HCT116 (cell line): ENCODE results near the gene TMEM215. TPM values are rescaled to one million over a fixed set of nuclear protein-coding genes. Genes with fewer than 3 reads are reported as not detected.

ENCODE experiments used
- ATAC-seq: fragments of 200-7000 bp; cut with Tn5 transposase; 2 replicates; pipeline ENCODE4 v1.9.1; 2020; ENCODE audit warnings: mild to moderate bottlenecking, moderate library complexity
- BruUV-seq: library from RNA; stranded (reverse); fragments of 400-500 nt; replicated peaks from 2 replicates; lab custom pipeline; 2021; lab: Mats Ljungman, UMichigan
- CTCF ChIA-PET: fragments of 300-600 bp; sonication (Branson Sonifier 250); formaldehyde crosslinking; loops from one replicate; lab custom pipeline; 2021; ENCODE audit warnings: antibody characterized with exemption; lab: Charles Lee
- POLR2A ChIA-PET: fragments of 300-600, 350-600 bp; sonication (Branson Sonifier 250); formaldehyde crosslinking; loops from one replicate; lab custom pipeline; 2021; ENCODE audit warnings: antibody characterized with exemption; lab: Charles Lee
- RAD21 ChIA-PET, 2 experiments: fragments of 300-600 bp; sonication (Branson Sonifier 250); formaldehyde crosslinking; loops; one replicate each; lab custom pipeline; 2023; ENCODE audit warnings: low total read pairs in 2 of 2; ENCODE audit not compliant: uncharacterized antibody in 2 of 2, unreplicated experiment in 2 of 2, low non-redundant PET in 1 of 2; lab: Charles Lee
- DNase-seq: peaks from one replicate; pipeline ENCODE4 v3.0.0-alpha.2; 2010; ENCODE audit warnings: low read depth, low spot score
- H2AFZ ChIP-seq: fragments of 200-600 bp; shearing (Covaris generic), sonication (generic); 2 replicates; pipeline ENCODE4 v1.6.1; 2017; ENCODE audit warnings: low read depth, mixed run types, mixed read lengths, antibody characterized with exemption, low read length; ENCODE audit not compliant: poor library complexity, severe bottlenecking
- H3K27ac ChIP-seq: 2 replicates; pipeline ENCODE4 v1.5.1; 2012; ENCODE audit warnings: low read depth, low read length
- H3K27me3 ChIP-seq: fragments of 200-600 bp; sonication (generic); 2 replicates; pipeline ENCODE4 v1.6.1; 2016; ENCODE audit warnings: mixed run types, low read length, mixed read lengths; ENCODE audit not compliant: insufficient read depth
- H3K36me3 ChIP-seq, 2 experiments: fragments of 200-500 bp in 1 of 2; fragments of 200-600 bp in 1 of 2; sonication (Bioruptor generic) in 1 of 2; sonication (generic) in 1 of 2; 2 replicates each; pipeline versions ENCODE4 v1.5.1 to v1.6.1; 2014 to 2016; ENCODE audit warnings: low read length in 2 of 2, inconsistent platforms in 1 of 2, mixed read lengths in 1 of 2, mixed run types in 1 of 2; ENCODE audit not compliant: insufficient read depth in 2 of 2, control insufficient read depth in 1 of 2
- H3K4me1 ChIP-seq, 2 experiments: fragments of 200-600 bp in 1 of 2; sonication (generic) in 1 of 2; 2 replicates each; pipeline versions ENCODE4 v1.5.1 to v1.6.1; 2012 to 2017; ENCODE audit warnings: low read length in 2 of 2, inconsistent platforms in 1 of 2, mild to moderate bottlenecking in 1 of 2, mixed read lengths in 1 of 2, mixed run types in 1 of 2, moderate library complexity in 1 of 2; ENCODE audit not compliant: insufficient read depth in 2 of 2, control insufficient read depth in 1 of 2
- H3K4me2 ChIP-seq: fragments of 200-600 bp; sonication (generic); 2 replicates; pipeline ENCODE4 v1.6.1; 2017; ENCODE audit warnings: mixed run types, low read length, mixed read lengths
- H3K4me3 ChIP-seq, 2 experiments: fragments of 200-600 bp in 1 of 2; sonication (generic) in 1 of 2; replicated peaks in 1 of 2; 2 replicates each; pipeline ENCODE4 v1.5.1; 2011 to 2016; ENCODE audit warnings: low read length in 2 of 2, control low read depth in 1 of 2, low read depth in 1 of 2, mild to moderate bottlenecking in 1 of 2, mixed read lengths in 1 of 2, mixed run types in 1 of 2
- H3K79me2 ChIP-seq: fragments of 200-600 bp; sonication (generic); 2 replicates; pipeline ENCODE4 v1.6.1; 2017; ENCODE audit warnings: mild to moderate bottlenecking, mixed run types, low read length, moderate library complexity, mixed read lengths; ENCODE audit not compliant: insufficient read depth
- H3K9ac ChIP-seq: fragments of 200-600 bp; sonication (generic); 2 replicates; pipeline ENCODE4 v1.6.1; 2016; ENCODE audit warnings: low read length, mixed read lengths
- H3K9me2 ChIP-seq: fragments of 200-600 bp; sonication (generic), shearing (Covaris generic); 2 replicates; pipeline ENCODE4 v1.6.1; 2017; ENCODE audit warnings: mixed run types, mild to moderate bottlenecking, moderate library complexity; ENCODE audit not compliant: insufficient read depth
- H3K9me3 ChIP-seq, 2 experiments: fragments of 200-500 bp in 1 of 2; fragments of 200-600 bp in 1 of 2; sonication (Bioruptor generic) in 1 of 2; sonication (generic) in 1 of 2; 2 replicates each; pipeline ENCODE4 v1.6.1; 2014 to 2017; ENCODE audit warnings: low read length in 2 of 2, mixed read lengths in 2 of 2, inconsistent platforms in 1 of 2, low read depth in 1 of 2, mild to moderate bottlenecking in 1 of 2, mixed run types in 1 of 2, moderate library complexity in 1 of 2; ENCODE audit not compliant: control insufficient read depth in 1 of 2, insufficient read depth in 1 of 2
- H4K20me1 ChIP-seq: fragments of 200-600 bp; sonication (generic), shearing (Covaris generic); 2 replicates; pipeline ENCODE4 v1.6.1; 2017; ENCODE audit warnings: mixed run types, mild to moderate bottlenecking, moderate library complexity; ENCODE audit not compliant: insufficient read depth
- EGR1 ChIP-seq: IDR thresholded peaks from 2 replicates; pipeline ENCODE4 v1.6.1; 2012; ENCODE audit warnings: low read depth
- FOSL1 ChIP-seq: IDR thresholded peaks from 2 replicates; pipeline ENCODE4 v1.6.1; 2012; ENCODE audit warnings: low read depth
- JUND ChIP-seq: IDR thresholded peaks from 2 replicates; pipeline ENCODE4 v1.6.1; 2012
- POLR2AphosphoS5 ChIP-seq: IDR thresholded peaks from 2 replicates; pipeline ENCODE4 v1.6.1; 2011; ENCODE audit warnings: mild to moderate bottlenecking, low read depth, low read length, moderate library complexity
- SP1 ChIP-seq: IDR thresholded peaks from 2 replicates; pipeline ENCODE4 v1.6.1; 2012; ENCODE audit warnings: low read depth
- TCF7L2 ChIP-seq: IDR thresholded peaks from 2 replicates; pipeline ENCODE4 v1.7.0; 2011; ENCODE audit warnings: borderline replicate concordance, inconsistent platforms; ENCODE audit not compliant: insufficient read depth, insufficient read length; ENCODE audit errors: extremely low read depth
- YY1 ChIP-seq: IDR thresholded peaks from 2 replicates; pipeline ENCODE4 v1.6.1; 2011; ENCODE audit warnings: low read length, low read depth, moderate library complexity, mild to moderate bottlenecking; ENCODE audit not compliant: insufficient replicate concordance; ENCODE audit errors: extremely low read depth
- ZNF274 ChIP-seq: fragments of 200-500 bp; sonication (Bioruptor generic); IDR thresholded peaks from 2 replicates; pipeline ENCODE4 v1.6.1; 2014; ENCODE audit warnings: mild to moderate bottlenecking, low read depth, low read length, inconsistent platforms
- intact Hi-C: fragments of 100-400 bp; cut with micrococcal nuclease; formaldehyde crosslinking; loops from 2 replicates; pipeline ENCODE4 v1.10.0; 2022
- total RNA-seq: library from RNA; stranded (reverse); gene quantifications from one replicate; pipeline ENCODE4 v1.2.1, GENCODE V29; 2021; ENCODE audit not compliant: unreplicated experiment
- TF ChIP-seq, protein P1 (sequence below): IDR thresholded peaks from 2 replicates; pipeline ENCODE4 v1.6.1; 2012
- TF ChIP-seq, protein P2 (sequence below): IDR thresholded peaks from 2 replicates; pipeline ENCODE4 v1.6.1; 2012; ENCODE audit warnings: low read depth
- TF ChIP-seq, protein P3 (sequence below): IDR thresholded peaks from 2 replicates; pipeline ENCODE4 v1.6.1; 2011; ENCODE audit warnings: mild to moderate bottlenecking, low read length, moderate library complexity; ENCODE audit not compliant: insufficient replicate concordance; ENCODE audit errors: extremely low read depth
- TF ChIP-seq, protein P4 (sequence below): IDR thresholded peaks from 2 replicates; pipeline ENCODE4 v1.6.1; 2012

The TMEM215 gene
- total RNA-seq, 1 experiment from 2014 or later, result not detected

DNA sequence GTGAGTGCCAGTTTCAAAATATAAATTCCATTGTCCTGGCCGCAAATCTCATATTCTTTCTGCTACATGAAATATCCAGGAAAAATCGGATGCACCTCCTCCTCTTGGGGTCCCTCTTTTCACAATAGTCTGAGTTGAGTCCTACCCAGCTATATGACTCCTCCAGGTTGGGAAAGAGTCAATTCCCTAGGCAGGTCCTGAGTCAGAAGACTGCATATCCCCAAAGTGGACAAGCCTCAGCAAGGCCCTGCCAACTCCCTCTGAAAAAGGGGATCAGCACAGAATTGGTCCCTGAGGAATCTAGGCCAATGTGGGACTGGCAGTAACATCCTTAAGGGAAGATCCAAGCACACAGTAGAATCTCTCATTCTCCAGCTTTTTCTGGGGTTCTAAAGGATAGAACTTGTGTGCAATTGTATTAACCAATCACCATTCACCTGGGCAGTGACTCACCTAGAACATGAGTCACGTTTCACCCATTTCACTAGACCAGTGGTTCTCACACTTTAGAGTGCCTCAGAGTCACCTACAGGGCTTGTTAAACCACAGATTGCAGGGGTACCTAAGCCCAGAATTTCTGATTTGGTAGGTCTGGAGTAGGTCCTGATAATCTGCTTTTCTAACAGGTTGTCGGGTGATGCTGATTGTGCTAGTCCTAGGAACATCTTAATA is 44.7 kb upstream of the TMEM215 start:
- no peak overlapping the region for H3K9ac ChIP-seq
- POLR2A ChIA-PET, result no interaction called here
- TF ChIP-seq EGR1, result no peak
- TF ChIP-seq ZNF274, result no peak
- TF ChIP-seq, protein P1, sequence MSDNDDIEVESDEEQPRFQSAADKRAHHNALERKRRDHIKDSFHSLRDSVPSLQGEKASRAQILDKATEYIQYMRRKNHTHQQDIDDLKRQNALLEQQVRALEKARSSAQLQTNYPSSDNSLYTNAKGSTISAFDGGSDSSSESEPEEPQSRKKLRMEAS, result no peak
- no peak for TF ChIP-seq POLR2AphosphoS5
- TF ChIP-seq, protein P2, sequence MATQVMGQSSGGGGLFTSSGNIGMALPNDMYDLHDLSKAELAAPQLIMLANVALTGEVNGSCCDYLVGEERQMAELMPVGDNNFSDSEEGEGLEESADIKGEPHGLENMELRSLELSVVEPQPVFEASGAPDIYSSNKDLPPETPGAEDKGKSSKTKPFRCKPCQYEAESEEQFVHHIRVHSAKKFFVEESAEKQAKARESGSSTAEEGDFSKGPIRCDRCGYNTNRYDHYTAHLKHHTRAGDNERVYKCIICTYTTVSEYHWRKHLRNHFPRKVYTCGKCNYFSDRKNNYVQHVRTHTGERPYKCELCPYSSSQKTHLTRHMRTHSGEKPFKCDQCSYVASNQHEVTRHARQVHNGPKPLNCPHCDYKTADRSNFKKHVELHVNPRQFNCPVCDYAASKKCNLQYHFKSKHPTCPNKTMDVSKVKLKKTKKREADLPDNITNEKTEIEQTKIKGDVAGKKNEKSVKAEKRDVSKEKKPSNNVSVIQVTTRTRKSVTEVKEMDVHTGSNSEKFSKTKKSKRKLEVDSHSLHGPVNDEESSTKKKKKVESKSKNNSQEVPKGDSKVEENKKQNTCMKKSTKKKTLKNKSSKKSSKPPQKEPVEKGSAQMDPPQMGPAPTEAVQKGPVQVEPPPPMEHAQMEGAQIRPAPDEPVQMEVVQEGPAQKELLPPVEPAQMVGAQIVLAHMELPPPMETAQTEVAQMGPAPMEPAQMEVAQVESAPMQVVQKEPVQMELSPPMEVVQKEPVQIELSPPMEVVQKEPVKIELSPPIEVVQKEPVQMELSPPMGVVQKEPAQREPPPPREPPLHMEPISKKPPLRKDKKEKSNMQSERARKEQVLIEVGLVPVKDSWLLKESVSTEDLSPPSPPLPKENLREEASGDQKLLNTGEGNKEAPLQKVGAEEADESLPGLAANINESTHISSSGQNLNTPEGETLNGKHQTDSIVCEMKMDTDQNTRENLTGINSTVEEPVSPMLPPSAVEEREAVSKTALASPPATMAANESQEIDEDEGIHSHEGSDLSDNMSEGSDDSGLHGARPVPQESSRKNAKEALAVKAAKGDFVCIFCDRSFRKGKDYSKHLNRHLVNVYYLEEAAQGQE, result no peak
- TF ChIP-seq, protein P3, sequence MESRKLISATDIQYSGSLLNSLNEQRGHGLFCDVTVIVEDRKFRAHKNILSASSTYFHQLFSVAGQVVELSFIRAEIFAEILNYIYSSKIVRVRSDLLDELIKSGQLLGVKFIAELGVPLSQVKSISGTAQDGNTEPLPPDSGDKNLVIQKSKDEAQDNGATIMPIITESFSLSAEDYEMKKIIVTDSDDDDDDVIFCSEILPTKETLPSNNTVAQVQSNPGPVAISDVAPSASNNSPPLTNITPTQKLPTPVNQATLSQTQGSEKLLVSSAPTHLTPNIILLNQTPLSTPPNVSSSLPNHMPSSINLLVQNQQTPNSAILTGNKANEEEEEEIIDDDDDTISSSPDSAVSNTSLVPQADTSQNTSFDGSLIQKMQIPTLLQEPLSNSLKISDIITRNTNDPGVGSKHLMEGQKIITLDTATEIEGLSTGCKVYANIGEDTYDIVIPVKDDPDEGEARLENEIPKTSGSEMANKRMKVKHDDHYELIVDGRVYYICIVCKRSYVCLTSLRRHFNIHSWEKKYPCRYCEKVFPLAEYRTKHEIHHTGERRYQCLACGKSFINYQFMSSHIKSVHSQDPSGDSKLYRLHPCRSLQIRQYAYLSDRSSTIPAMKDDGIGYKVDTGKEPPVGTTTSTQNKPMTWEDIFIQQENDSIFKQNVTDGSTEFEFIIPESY, result no peak
- no peak for TF ChIP-seq TCF7L2
- TF ChIP-seq, protein P4, sequence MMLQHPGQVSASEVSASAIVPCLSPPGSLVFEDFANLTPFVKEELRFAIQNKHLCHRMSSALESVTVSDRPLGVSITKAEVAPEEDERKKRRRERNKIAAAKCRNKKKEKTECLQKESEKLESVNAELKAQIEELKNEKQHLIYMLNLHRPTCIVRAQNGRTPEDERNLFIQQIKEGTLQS, result no peak
- TF ChIP-seq SP1, result no peak
- peak; percentile 70 for TF ChIP-seq FOSL1
- no peak for TF ChIP-seq YY1
- peak; percentile 63 for TF ChIP-seq JUND

More for the DNA sequence above, 44.7 kb upstream of the TMEM215 start:
- H3K4me1 ChIP-seq, result peaks cover 10 to 20% of the 10 kb centered on the region in 2 experiments; a peak in 3 of 4 replicates
- CTCF ChIA-PET, result no interaction called here
- DNase-seq, result peak; percentile 46
- ATAC-seq, result peak; percentile 91
- intact Hi-C loops, result no loop called here
- H3K4me2 ChIP-seq, result peak overlapping the region; percentile 18
- no peaks in the 10 kb centered on the region for H3K79me2 ChIP-seq
- peak overlapping the region; percentile 92 for H2AFZ ChIP-seq
- no peaks in the 10 kb centered on the region for H3K9me3 ChIP-seq
- no peak overlapping the region for H3K27ac ChIP-seq
- no peaks in the 10 kb centered on the region for H3K9me2 ChIP-seq
- BruUV-seq, result no TSS peak
- no peak overlapping the region for H3K4me3 ChIP-seq
- H4K20me1 ChIP-seq, result no peaks in the 10 kb centered on the region
- 0 out of 2 replicates have a peak, but pooled peaks cover 2% of the 10 kb centered on the region for H3K27me3 ChIP-seq
- RAD21 ChIA-PET, result no interaction called here
- no peaks in the 10 kb centered on the region for H3K36me3 ChIP-seq
